Effector CD4-positive, alpha-beta T cell (primary cell): ENCODE results near the gene WDPCP.
"Not testable (repeated sequence)": the region's sequence is repeated elsewhere in the genome, so short reads cannot be mapped to it uniquely, and the experiment has no call there.

ENCODE experiments used
- DNase-seq: peaks from one replicate; pipeline ENCODE4 v3.0.0-alpha.2; 2020
- total RNA-seq: gene quantifications from one replicate; lab custom pipeline; 2026; lab: John Stamatoyannopoulos, UW

The WDPCP gene
- 11.6 reads per million, percentile 35 among the genes with 10 or more reads in this experiment for total RNA-seq

GRCh38 chr2:63588385-63589147 is at the start of gene WDPCP, which contains the start of gene MDH1:
WDPCP (minus strand) TSS chr2:63588477; CDS start chr2:63588271, 206 bp downstream.
MDH1 (plus strand) TSS chr2:63588963; CDS start chr2:63589044, 81 bp downstream.
- peak; percentile 94 for DNase-seq

GRCh38 chr2:63632382-63632781 is 44.1 kb upstream of the WDPCP start:
- DNase-seq, result no peak

GRCh38 chr2:63631501-63631900 is 43.2 kb upstream of the WDPCP start:
- DNase-seq, result no peak

- no peak for DNase-seq
Measured at GRCh38 chr2:63628403-63628942, 40.2 kb upstream of the WDPCP start.

- DNase-seq, result no peak
Measured at GRCh38 chr2:63627866-63628265, 39.6 kb upstream of the WDPCP start.

- not testable (repeated sequence) for DNase-seq
Measured at GRCh38 chr2:63623763-63624162, 35.5 kb upstream of the WDPCP start.

GRCh38 chr2:63622751-63623150 is 34.5 kb upstream of the WDPCP start:
- DNase-seq, result no peak

- DNase-seq, result no peak
Measured at GRCh38 chr2:63619328-63619727, 31.1 kb upstream of the WDPCP start.

GRCh38 chr2:63617366-63617765 is 29.1 kb upstream of the WDPCP start:
- no peak for DNase-seq

- DNase-seq, result no peak
Measured at GRCh38 chr2:63614983-63615945, 27.0 kb upstream of the WDPCP start.

GRCh38 chr2:63614448-63614968 is 26.2 kb upstream of the WDPCP start:
- DNase-seq, result no peak

- DNase-seq, result no peak
Measured at GRCh38 chr2:63613391-63613901, 25.2 kb upstream of the WDPCP start.

GRCh38 chr2:63610525-63610924 is 22.2 kb upstream of the WDPCP start:
- DNase-seq, result no peak

- DNase-seq, result not testable (repeated sequence)
Measured at GRCh38 chr2:63608865-63609264, 20.6 kb upstream of the WDPCP start.

- DNase-seq, result no peak
Measured at GRCh38 chr2:63604666-63605065, 16.4 kb upstream of the WDPCP start.

- DNase-seq, result no peak
Measured at GRCh38 chr2:63600881-63601460, 12.7 kb upstream of the WDPCP start.

GRCh38 chr2:63598981-63599380 is 10.7 kb upstream of the WDPCP start:
- no peak for DNase-seq

GRCh38 chr2:63596401-63596883 is 8.2 kb upstream of the WDPCP start:
- DNase-seq, result no peak

GRCh38 chr2:63594660-63595059 is 6.4 kb upstream of the WDPCP start:
- no peak for DNase-seq

GRCh38 chr2:63591566-63592175 is 3.4 kb upstream of the WDPCP start:
- no peak for DNase-seq

- no peak for DNase-seq
Measured at GRCh38 chr2:63590626-63591408, 2.5 kb upstream of the WDPCP start.
